Endothelial cell (in vitro differentiated cells): Measurements from ENCODE around the gene IZUMO1. TPM values are rescaled to one million over a fixed set of nuclear protein-coding genes. Genes with fewer than 3 reads are reported as not detected.

Experiments
- DNase-seq: peaks from one replicate; pipeline ENCODE4 v3.0.0; 2021; ENCODE audit warnings: low spot score
- H3K27ac Mint-ChIP-seq: one replicate; pipeline ENCODE4 v1.8.0; 2021; ENCODE audit warnings: mixed read lengths, inconsistent platforms; ENCODE audit not compliant: unreplicated experiment
- H3K27me3 Mint-ChIP-seq: one replicate; pipeline ENCODE4 v1.8.0; 2021; ENCODE audit warnings: mild to moderate bottlenecking, moderate library complexity, mixed read lengths, inconsistent platforms; ENCODE audit not compliant: unreplicated experiment
- H3K36me3 Mint-ChIP-seq: one replicate; pipeline ENCODE4 v1.8.0; 2021; ENCODE audit warnings: mild to moderate bottlenecking, low read depth, mixed read lengths, inconsistent platforms; ENCODE audit not compliant: unreplicated experiment
- H3K4me1 Mint-ChIP-seq: one replicate; pipeline ENCODE4 v1.8.0; 2021; ENCODE audit warnings: mild to moderate bottlenecking, mixed read lengths, inconsistent platforms; ENCODE audit not compliant: unreplicated experiment
- H3K4me3 Mint-ChIP-seq: one replicate; pipeline ENCODE4 v1.8.0; 2021; ENCODE audit warnings: mild to moderate bottlenecking, mixed read lengths, inconsistent platforms; ENCODE audit not compliant: unreplicated experiment
- H3K9me3 Mint-ChIP-seq: one replicate; pipeline ENCODE4 v1.8.0; 2021; ENCODE audit warnings: mixed read lengths, inconsistent platforms; ENCODE audit not compliant: unreplicated experiment
- total RNA-seq: library from RNA; stranded (reverse); fragmentation: NEBNext Ultra II Directional; extraction: Animal tissue kit (Norgen Biotek cat#: 25700); gene quantifications from one replicate; pipeline ENCODE4 v1.2.1, GENCODE V29; 2021; ENCODE audit not compliant: unreplicated experiment
- TF ChIP-seq, protein P1 (sequence below): fragments of 200-600 bp; sonication (generic); IDR thresholded peaks from one replicate; pipeline ENCODE4 v1.5.0; 2021; ENCODE audit warnings: antibody characterized with exemption; ENCODE audit not compliant: unreplicated experiment

IZUMO1 gene
- total RNA-seq, 1 donor from 2014 or later = 3.3 TPM

DNA sequence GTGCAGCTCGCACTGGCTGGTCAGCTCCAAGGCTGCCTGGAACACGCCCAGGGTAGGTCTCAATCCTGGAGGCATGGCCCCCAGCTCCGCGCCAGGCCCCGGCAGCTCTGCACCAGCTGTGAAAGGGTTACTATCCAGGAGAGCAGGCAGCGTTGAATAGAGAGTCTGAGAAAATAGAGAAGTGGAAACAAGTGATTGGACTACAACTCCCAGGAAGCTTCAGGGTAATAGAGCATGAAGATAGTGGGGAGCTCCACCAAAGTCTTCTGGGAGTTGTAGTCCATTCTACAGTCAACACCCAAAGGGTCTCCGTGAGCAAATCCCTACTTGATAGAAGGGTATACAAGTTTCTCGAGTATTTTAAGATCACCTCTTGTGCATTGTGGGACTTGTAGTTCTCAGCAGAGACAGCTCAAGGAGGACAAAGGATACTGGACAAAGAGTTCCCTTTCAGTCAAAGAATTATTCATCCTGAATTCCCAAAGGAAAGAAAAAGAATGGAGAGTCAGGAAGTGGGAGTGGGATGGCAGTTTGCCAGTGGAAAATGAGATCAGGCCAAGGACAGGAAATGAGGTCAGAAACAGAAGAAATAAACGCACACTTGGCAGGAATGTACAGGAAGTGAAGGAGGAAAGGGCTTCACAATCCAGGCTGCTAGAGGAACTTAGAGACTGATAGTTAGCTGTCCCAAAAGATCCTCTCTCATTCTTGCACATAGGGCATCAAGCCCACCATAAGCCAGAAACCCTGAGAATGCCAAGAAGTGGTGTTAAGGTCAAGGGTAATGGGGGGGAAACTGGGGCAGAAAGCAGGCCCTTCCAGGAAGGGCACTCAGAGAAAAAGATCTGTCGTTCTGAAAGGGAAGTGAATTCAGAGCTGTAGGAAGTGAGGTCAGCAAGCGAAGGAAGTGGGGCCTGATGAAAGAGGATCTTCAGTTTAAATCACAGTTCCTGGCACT is 21.6 kb downstream of the IZUMO1 start:
- H3K36me3 Mint-ChIP-seq = peaks cover 54% of the 10 kb centered on the region
- H3K27me3 Mint-ChIP-seq = peaks cover 32% of the 10 kb centered on the region
- H3K27ac Mint-ChIP-seq = peak overlapping the region; percentile 99
- DNase-seq = peak; percentile 68
- H3K4me1 Mint-ChIP-seq = peaks cover 53% of the 10 kb centered on the region
- H3K9me3 Mint-ChIP-seq = no peaks in the 10 kb centered on the region
- TF ChIP-seq, protein P1, sequence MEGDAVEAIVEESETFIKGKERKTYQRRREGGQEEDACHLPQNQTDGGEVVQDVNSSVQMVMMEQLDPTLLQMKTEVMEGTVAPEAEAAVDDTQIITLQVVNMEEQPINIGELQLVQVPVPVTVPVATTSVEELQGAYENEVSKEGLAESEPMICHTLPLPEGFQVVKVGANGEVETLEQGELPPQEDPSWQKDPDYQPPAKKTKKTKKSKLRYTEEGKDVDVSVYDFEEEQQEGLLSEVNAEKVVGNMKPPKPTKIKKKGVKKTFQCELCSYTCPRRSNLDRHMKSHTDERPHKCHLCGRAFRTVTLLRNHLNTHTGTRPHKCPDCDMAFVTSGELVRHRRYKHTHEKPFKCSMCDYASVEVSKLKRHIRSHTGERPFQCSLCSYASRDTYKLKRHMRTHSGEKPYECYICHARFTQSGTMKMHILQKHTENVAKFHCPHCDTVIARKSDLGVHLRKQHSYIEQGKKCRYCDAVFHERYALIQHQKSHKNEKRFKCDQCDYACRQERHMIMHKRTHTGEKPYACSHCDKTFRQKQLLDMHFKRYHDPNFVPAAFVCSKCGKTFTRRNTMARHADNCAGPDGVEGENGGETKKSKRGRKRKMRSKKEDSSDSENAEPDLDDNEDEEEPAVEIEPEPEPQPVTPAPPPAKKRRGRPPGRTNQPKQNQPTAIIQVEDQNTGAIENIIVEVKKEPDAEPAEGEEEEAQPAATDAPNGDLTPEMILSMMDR = no peak
- peak overlapping the region; percentile 85 for H3K4me3 Mint-ChIP-seq

DNA sequence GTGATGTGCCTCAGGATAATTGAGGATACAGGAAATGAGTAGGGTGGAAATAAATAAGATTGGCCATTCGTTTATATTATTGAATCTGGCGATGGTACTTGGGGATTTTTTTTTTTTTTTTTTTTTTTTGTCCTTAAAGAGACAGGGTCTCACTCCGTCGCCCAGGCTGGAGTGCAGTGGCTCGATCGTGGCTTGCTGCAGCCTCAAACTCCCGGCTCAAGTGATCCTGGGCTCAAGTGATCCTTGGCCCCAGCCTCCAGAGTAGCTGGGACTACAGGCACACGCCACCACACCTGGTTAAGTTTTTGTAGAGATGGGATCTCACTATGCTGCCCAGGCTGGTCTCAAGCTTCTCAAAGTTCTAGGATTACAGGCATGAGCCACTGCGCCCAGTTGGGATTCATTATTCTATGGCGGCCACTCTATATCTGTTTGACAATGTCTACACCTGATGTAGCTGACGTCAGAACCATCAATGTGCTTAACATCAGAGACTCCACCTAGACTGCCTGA is 24.5 kb downstream of the IZUMO1 start:
- Mint-ChIP-seq H3K27me3 (peaks cover 31% of the 10 kb centered on the region), H3K4me3 (peak overlapping the region; percentile 80), H3K27ac (peak overlapping the region; percentile 72), H3K9me3 (no peaks in the 10 kb centered on the region), H3K36me3 (peaks cover 42% of the 10 kb centered on the region), H3K4me1 (peaks cover 45% of the 10 kb centered on the region)
- TF ChIP-seq, protein P1 = no peak
- no peak for DNase-seq

DNA sequence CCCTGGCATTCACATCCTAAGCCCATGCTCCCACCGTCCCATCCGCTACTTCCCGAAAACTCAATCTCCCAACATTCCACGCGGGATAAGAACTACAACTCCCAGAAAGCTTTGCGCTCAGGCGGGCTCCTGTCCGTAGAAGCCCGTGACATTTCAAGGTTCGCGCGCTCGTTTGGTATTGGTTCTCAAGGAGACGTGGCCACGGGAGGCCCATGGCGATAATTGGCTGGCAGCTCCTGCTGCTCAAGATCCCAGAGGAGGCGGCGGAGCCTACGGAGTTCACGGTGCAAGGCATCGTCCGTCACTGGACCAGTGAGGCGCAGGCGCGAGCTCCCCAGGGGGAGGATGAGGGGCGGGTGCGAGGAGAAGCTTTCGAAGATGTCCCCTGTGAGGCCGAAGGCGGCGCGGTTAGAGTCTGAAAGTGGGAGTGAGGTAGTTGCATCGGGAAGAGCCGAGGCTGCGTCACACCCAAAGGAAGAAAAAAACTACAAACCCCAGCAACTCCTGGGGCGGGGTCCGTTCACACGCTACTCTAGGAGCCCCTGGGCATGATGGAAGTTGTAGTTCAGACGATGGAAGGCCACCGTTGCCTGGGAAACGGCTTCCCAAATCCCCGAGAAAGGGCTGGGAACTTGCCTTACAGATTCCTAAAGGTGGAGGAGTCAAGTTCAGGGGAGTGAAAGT is 26.0 kb downstream of the IZUMO1 start:
- Mint-ChIP-seq H3K27me3 (peaks cover 31% of the 10 kb centered on the region), H3K4me3 (peak overlapping the region; percentile 47), H3K36me3 (peaks cover 34% of the 10 kb centered on the region), H3K27ac (peak overlapping the region; percentile 36), H3K9me3 (no peaks in the 10 kb centered on the region), H3K4me1 (peaks cover 37% of the 10 kb centered on the region)
- peak; percentile 49 for DNase-seq
- TF ChIP-seq, protein P1 = no peak

DNA sequence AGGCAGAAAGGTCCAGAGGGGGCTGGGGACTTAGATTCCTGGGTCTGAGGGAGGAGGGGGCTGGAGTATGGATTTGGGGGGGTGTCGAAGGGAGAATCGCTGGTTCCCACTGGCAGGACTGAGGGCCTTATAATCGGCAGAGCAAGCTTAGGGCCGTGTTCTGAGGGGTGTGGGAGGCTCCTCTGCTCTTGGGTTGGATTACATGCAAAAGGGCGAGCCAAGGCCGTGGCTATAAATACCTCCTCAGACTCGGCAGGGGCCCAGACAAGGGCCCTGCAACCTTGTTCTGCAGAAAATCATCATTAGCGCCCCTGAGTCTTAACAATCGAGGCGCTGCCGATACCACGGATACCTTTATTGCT is 26.5 kb downstream of the IZUMO1 start:
- TF ChIP-seq, protein P1 = no peak
- Mint-ChIP-seq H3K27me3 (peaks cover 28% of the 10 kb centered on the region), H3K27ac (no peak overlapping the region), H3K4me3 (no peak overlapping the region), H3K4me1 (peaks cover 32% of the 10 kb centered on the region), H3K9me3 (no peaks in the 10 kb centered on the region), H3K36me3 (peaks cover 29% of the 10 kb centered on the region)
- DNase-seq = no peak
